COLO668 (cell line): ENCODE measurements around the gene RBM33.
"Not testable (repeated sequence)": the region's sequence is repeated elsewhere in the genome, so short reads cannot be mapped to it uniquely, and the experiment has no call there.

Experiments
- DNase-seq: peaks from one replicate; lab custom pipeline; 2025; ENCODE audit not compliant: unreplicated experiment; lab: John Stamatoyannopoulos, UW

The RBM33 gene, protein sequence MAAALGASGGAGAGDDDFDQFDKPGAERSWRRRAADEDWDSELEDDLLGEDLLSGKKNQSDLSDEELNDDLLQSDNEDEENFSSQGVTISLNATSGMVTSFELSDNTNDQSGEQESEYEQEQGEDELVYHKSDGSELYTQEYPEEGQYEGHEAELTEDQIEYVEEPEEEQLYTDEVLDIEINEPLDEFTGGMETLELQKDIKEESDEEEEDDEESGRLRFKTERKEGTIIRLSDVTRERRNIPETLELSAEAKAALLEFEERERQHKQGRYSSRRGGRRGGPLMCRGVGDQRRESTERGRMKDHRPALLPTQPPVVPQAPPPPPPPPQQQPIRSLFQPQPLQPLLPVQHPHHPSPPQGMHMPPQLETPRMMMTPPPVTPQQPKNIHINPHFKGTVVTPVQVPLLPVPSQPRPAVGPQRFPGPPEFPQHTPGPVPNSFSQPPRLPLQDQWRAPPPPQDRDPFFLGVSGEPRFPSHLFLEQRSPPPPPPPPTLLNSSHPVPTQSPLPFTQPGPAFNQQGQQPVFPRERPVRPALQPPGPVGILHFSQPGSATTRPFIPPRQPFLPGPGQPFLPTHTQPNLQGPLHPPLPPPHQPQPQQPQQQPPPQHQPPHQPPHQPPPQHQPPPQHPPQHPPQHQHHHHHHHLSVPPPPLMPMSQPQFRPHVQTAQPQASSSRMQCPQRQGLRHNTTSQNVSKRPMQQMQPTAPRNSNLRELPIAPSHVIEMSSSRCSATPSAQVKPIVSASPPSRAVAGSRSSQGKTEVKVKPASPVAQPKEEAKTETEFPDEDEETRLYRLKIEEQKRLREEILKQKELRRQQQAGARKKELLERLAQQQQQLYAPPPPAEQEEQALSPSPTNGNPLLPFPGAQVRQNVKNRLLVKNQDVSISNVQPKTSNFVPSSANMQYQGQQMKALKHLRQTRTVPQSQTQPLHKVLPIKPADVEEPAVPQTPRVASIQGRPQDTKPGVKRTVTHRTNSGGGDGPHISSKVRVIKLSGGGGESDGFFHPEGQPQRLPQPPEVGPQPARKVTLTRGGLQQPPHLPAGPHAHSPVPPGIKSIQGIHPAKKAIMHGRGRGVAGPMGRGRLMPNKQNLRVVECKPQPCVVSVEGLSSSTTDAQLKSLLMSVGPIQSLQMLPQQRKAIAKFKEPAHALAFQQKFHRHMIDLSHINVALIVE

DNA sequence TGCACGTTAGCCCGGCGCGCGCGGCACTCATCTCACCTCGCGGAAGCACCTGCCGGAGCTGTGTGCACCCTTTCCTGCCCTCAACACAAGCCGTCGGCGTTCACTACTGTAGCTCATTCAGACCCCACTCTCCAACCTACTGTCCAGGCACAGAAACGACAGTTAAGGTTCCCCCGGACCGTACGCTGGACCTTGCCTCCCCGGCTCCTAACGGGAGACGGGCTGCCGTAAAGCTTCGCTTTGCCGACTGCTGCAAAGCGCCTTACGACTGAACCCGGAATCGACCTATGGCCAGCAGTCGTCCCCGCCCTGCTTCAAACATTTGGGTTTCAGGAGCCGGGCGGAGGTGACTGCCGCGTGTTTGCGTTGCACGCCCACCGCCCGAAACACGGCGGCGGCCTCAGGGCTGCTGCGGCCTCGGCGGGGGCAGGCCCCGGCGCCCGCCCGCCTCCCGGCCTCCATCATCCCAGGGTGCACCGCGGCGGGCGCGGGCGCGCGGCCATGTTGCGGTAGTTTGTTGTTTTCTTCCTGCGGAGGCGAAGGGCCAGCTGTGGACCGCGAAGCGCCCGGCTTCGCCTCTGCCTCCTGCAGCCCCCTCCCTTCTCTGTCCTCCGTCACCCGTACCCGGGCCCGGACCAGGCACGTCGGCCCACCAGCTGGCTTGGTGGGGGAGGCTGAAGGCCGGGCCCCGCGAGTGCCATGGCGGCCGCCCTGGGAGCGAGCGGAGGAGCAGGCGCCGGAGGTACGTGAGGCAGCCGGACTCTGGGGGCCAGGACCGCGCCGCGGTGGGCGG lies at the start of gene RBM33:
Gene RBM33 (plus strand): TSS at position 484 of the 793 bp plus-strand sequence. CDS start 216 bp downstream, at position 700.
- peak; percentile 83 for DNase-seq

DNA sequence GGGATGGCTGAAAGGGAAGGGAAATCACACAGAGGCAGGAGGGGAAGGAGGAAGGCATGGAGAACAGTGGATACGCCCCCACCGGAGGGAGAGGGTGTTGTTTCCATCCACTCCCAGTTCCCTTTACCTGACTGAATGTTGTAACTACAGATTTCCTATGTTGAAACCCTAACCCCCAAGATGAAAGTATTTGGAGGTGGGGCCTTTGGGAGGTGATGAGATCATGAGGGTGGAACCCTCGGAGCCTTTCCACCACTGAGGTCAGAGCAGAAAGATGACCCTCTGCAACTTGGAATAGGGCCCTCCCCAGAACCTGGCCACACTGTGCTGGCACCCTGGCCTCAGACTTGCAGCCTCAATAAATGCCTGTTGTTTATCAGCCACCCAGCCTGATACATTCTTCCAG lies 49.5 kb upstream of the RBM33 start:
- DNase-seq = no peak

DNA sequence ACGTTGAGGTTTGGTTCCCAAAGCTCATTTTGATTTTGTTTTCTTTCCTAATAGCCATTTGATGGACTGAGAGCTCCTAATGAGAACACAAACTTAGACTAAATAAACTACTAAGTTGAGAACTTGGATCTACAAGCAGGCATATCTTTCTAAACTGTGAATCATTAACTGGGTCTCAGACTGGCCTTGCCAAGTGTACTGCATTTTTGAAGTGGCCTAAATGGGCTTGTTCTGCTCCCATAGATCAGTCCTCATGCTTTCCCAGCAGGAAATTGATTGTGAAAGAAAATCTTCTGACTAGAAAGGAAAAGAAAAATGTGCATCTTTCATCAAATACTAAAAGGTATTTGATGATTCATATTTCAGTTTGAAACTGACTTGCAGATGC lies 46.7 kb upstream of the RBM33 start:
- no peak for DNase-seq

DNA sequence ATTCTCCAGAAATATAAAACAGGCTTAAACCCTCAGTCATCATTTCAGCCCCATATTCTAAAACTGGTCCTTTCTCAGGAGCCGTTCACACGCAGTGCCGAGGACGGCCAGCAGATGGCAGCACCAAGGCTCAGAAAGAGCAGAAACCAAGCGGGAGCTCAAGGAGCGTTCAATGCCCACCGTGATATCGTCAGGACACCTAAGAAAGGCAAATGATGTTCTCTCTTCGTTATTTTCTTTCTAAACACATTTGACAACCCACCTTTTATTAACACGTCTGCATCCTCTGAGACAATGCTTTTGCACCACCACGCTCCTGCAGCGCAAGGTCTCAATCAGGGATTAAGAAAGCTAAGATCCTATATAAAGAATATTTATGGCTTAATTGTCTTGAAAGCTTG lies 45.7 kb upstream of the RBM33 start:
- peak; percentile 68 for DNase-seq

DNA sequence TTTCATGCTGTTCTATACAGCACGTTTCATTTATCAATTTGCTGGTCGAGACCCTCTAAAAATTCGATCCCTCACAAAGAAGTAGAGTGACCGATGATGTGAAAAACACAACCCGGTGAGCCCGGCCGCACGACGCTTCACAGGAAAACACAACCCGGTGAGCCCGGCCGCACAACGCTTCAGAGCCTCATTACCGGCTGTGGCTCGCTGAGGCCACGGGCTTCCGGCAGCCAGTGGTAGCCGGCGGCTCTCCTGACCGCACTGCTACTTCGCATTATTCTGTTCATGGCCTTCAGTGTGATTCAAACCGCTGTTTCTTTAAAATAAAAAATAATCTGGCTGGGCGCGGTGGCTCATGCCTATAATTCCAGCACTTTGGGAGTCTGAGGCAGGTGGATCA lies 42.3 kb upstream of the RBM33 start:
- DNase-seq = no peak

DNA sequence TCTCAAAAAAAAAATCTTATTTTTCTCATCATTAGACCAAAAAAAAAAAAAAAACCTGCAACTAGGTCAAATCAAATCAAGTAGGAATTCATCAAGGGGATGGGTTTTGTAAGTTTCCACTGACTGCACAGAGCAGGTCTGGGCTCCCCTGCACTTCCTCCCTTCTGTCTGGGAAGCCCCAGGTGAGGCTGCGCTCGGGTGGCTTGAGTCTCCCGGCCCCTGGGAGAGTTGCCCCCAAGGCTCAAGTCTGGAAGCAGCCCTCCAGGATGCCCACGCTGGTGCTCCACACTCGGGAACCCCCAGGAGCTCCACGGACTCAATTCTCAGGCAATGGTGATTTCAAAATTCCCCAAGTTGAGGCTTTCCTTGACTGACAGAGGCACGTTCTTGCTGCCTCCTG lies 41.7 kb upstream of the RBM33 start:
- no peak for DNase-seq

DNA sequence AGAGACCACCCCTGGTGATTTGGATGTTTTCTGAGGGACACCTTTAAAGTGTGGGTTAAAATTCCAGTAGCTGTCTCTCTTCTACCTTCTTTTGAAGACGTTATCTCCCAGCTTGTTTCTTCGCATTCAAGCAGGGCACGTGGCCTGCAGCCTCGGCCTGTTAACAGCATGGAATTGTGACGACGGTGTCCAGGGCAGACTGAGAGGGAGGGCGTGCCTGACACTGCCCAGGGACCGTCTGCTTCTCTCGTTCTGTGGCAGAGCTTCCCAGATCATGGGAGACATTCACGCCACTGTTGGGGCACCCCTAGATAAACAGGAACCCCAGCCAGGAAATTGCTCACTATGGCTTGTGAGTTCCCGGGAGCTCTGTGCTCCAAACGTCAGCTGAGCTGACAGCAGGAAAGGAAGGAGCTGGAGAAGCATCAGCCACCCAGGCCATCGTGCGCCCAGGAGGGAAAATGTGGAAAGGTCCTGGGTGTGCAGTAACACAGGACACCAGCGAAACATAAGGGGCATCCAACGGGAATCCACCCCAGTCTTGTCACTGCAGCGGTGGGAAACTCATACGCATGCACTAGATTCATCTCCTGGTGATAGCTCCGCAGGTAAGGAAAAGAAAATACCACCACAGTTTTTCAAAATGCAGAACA lies 41.1 kb upstream of the RBM33 start:
- no peak for DNase-seq

DNA sequence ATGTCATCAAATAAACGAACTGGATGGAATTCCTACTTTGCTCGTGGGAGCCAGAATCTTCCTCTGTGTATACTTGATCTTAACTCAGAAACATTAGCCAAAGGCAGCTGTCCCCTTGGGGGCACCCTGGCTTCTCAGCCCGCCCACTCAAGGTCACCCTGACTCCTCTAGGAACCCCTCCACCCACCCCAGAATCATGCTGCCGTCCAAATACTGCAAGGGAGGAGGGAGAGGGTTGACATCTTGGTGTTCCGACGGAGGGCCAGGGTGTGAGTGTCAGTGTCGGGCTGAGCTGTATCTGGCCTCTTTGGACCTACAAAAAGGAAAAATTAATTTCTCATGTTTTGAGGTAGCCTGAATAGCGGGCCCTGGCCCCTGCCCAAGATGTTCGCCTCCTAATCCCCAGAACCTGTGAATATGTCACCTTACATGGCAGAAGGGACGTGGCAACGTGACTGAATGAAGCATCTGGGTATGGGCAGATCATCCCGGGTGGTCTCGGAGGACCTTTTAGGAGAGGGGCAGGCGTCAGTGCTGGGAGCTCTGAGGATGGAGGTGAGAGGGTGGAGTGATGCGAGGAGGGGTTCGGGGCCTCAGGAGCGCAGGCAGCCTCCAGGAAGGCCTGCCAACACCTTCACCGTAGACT lies 40.5 kb upstream of the RBM33 start:
- no peak for DNase-seq

DNA sequence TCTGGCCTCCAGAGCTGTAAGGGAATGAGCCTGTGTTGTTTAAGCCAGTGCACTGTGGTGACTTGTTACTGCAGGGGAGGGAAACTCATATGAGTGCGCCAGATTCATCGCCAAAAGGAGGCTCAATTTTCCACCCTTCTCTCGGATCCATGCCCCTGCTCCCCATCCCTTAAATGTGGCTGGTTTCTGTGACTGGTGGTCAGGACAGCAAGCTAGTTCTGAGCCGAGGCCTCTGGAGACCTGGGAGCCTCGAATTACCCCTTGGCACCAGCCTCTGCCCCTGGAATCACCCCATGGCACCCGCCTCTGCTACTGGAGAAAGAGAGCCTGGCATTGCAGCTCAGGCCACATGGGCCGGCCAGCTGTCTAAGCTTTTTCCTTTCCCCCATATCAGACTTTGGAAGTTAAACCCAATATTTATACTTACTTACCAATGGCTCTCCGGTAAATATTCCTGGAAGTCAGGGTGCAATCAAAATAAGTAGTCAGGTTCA lies 39.9 kb upstream of the RBM33 start:
- DNase-seq = no peak

DNA sequence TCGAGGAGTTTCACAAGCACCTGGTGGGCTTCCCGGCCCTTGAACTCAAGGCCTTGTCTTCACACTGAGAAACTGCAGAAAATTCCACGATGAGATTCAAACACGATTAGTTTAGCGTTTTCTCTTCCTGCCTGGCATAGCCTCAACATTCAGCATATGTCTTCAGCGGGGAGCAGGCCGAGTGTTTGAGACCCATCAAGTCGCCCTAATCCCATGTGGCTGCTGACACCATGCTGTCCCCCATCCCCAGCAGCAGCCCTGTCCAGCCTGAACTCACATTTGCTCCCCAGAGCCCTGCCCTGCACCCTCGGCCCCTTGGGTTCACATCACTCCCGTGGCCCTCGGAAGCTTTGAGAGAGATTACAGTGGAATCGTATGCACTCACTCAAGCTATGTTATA lies 35.3 kb upstream of the RBM33 start:
- no peak for DNase-seq

DNA sequence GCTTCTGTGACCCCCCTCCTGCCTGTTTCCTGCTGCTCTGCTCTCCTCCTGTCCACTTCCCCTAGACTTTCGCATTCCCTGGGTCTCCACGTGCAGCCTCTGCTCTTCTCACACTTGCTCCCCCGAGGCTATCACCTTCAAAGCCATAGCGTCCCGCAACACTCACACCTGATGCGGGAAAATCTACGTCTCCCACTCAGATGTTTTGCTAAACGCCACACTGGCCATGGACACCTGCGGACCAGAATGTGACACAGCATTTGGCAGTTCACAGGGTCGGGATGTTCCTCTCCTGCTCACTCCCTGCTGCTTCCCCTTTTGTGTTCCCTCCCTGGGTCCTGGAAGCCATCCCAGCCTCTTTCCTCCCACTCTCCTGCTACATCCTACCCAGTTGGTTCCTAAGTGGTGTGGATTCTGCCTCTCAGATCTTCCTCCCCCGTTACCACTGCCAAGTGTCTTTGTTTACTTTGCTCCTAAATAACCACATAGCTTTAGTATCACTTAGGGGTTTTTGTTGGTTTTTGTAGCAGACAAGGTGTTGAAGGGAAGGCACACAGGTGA lies 33.7 kb upstream of the RBM33 start:
- DNase-seq = no peak

DNA sequence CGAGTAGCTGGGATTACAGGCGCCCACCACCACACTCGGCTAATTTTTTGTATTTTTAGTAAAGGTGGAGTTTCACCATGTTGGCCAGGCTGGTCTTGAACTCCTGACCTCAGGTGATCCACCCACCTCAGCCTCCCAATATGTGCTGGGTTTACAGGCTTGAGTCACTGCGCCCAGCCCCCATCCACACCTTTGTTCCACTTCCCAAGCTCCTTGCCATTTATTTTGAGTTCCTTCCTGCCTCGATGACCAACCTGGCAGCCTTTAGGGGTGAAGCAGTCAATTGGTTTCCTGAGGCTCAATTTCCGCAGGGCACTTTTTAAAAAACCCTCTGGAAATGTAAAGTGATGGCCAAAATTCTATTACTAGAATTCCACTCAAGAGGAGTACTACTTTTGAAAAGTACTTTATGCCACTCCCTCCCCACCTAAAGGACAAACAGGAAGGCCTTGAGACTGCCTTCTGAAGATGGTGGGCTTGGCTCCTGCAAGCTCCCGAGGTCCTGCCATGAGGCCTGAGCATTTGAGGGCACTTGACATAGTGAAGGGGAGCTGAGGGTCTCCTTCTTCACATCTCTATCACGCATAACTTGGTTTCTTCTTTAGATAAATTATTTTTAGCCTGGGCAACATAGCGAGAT lies 32.5 kb upstream of the RBM33 start:
- no peak for DNase-seq

DNA sequence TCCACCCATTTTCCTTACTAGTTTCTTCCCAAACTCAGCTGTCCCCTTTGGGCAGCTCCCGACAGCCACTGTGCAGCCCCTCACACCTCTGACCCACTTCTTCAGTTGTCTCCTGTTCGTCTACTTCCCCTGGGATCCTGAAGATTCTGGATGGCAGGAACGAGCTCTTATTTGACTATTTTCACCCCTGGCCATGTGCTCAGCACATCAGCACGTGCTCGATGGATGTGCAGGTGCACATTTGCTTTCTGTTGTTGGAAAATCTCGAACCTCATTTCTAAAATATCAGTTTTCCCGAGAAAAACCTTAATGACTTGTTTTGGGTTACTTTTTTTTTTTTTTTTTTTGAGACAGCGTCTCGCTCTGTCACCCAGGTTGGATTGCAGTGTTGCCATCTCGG lies 31.8 kb upstream of the RBM33 start:
- no peak for DNase-seq

DNA sequence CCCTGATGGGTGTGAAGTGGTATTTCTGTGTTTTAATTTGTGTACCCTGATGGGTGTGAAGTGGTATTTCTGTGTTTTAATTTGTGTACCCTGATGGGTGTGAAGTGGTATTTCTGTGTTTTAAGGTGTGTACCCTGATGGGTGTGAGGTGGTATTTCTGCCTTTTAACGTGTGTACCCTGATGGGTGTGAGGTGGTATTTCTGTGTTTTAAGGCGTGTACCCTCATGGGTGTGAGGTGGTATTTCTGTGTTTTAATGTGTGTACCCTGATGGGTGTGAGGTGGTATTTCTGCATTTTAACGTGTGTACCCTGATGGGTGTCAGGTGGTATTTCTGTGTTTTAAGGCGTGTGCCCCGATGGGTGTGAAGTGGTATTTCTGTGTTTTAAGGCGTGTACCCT lies 29.4 kb upstream of the RBM33 start:
- DNase-seq = not testable (repeated sequence)

DNA sequence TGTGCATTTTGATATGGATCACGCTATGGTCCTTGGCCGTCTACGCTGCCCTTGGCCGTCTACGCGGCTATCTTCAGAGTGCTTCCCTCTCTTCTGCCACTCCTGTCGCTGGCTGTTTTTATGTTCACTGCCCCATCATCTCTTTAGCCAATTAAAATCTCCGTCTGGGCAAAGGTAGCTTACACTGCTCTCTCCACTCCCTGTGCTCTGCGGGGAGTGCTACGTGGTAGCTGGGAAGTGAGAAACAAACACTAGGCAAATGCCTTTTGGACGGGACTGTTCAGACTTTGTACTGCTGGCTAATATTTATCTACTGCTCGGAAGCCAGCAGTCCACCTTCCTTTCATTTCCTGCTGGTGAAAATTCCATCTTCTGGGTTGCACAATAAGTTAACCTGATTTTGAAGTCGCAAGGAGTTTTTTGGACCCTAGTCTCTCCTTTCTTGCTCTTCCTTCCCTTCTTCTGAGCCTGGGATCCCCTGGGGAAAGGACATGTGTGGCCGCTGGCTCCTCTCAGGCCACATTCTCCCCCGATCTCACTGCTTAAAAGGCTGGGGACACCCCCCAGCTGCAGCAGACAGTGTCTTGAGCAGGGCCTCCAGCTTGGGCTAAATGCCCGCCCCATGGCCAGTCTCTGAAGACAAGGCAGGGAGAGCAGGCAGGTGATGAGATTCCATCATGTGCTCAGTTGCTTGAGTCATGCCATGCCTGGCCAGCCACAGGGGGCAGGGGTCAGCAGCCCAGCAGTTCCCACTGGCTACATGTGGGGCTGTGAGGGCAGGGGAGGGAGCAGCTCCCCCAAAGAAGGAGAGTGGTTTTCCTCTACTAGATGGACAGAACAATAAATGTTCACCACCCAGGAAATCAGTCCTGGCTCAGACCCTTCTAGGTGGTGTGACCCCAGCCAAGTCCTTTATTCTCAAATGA lies 25.5 kb upstream of the RBM33 start:
- DNase-seq = peak; percentile 31

DNA sequence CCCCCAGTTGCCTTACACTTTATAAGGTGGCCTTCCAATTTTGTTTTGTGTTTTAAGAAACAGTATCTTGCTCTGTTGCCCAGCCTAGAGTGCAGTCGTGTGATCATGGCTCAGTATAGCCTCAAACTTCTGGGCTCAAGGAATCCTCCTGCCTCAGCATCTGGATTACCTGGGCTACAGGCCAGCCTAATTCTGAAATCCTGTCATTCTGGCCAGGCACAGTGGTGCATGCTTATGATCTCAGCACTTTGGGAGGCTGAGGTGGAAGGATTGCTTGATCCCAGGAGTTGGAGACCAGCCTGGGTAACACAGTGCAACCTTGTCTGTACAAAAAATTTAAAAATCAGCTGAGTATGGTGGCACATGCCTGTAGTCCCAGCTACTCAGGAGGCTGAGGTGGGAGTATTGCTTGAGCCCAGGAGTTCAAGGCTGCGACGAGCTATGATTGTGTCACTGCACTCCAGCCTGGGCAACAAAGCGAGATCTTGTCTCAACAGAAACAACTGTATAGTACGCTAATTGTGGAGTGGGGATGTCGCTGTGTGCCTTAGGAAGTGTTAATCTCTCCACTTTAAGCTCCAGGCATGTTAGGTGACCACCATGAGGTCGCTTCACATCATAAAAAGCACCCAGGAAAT lies 24.7 kb upstream of the RBM33 start:
- DNase-seq = no peak

DNA sequence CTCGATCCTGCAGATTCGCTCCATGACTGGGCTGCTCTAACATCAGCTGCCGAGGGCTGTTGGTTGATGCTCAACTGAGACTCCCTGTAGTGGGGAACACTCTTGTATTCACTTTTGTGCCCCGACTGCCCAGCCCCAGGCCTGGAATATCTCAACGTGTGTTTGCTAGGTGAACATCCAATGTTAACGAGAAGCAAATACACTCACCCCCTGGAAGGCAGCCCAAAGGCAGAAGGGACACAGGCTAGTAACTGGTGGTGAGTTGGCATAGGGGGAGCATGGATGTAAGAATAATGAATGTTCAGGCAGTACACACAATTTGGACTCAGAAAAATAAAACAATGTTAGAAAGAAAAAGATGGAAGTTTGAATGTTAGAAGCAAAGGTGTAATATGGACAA lies 24.0 kb upstream of the RBM33 start:
- DNase-seq = no peak
